ENCODE results near the gene KIAA1210. TPM values are rescaled to one million over a fixed set of nuclear protein-coding genes. Genes with fewer than 3 reads are reported as not detected.
A peak's percentile ranks its signal among the peaks of the same experiment; 100 is the strongest.

KIAA1210 gene
- total RNA-seq, 1 donor from 2014 or later: not detected

GRCh38 chrX:119145241-119145653 is 17.6 kb upstream of the KIAA1210 start:
- Mint-ChIP-seq H3K36me3 (ENCODE audit: insufficient read depth) (no peaks in the 10 kb centered on the region), H3K27me3 (no peaks in the 10 kb centered on the region), H3K27ac (no peak overlapping the region), H3K4me1 (ENCODE audit: low read depth) (peaks cover 5% of the 10 kb centered on the region), H3K9me3 (ENCODE audit: low read depth) (peaks cover 19% of the 10 kb centered on the region), H3K4me3 (ENCODE audit: low read depth) (no peak overlapping the region)
- peak; percentile 28 for TF ChIP-seq CTCF (IDR thresholded peaks at IDR 0.05; ENCODE audit: unreplicated experiment)
- no peak for DNase-seq (ENCODE audit: low spot score, unreplicated experiment)

GRCh38 chrX:119134466-119134865 is 6.9 kb upstream of the KIAA1210 start:
- Mint-ChIP-seq H3K36me3 (ENCODE audit: insufficient read depth) (no peaks in the 10 kb centered on the region), H3K9me3 (ENCODE audit: low read depth) (peaks cover 18% of the 10 kb centered on the region), H3K27me3 (no peaks in the 10 kb centered on the region), H3K27ac (no peak overlapping the region), H3K4me3 (ENCODE audit: low read depth) (no peak overlapping the region), H3K4me1 (ENCODE audit: low read depth) (no peaks in the 10 kb centered on the region)
- TF ChIP-seq CTCF (IDR thresholded peaks at IDR 0.05; ENCODE audit: unreplicated experiment): no peak
- no peak for DNase-seq (ENCODE audit: low spot score, unreplicated experiment)

GRCh38 chrX:119132961-119133360 is 5.3 kb upstream of the KIAA1210 start:
- no peak for TF ChIP-seq CTCF (IDR thresholded peaks at IDR 0.05; ENCODE audit: unreplicated experiment)
- H3K36me3 Mint-ChIP-seq (ENCODE audit: insufficient read depth): no peaks in the 10 kb centered on the region
- peaks cover 18% of the 10 kb centered on the region for H3K9me3 Mint-ChIP-seq (ENCODE audit: low read depth)

GRCh38 chrX:119132316-119132715 is 4.7 kb upstream of the KIAA1210 start:
- no peaks in the 10 kb centered on the region for H3K27me3 Mint-ChIP-seq
- H3K9me3 Mint-ChIP-seq (ENCODE audit: low read depth): peaks cover 19% of the 10 kb centered on the region
- TF ChIP-seq CTCF (IDR thresholded peaks at IDR 0.05; ENCODE audit: unreplicated experiment): no peak
- H3K36me3 Mint-ChIP-seq (ENCODE audit: insufficient read depth): no peaks in the 10 kb centered on the region
- no peak for DNase-seq (ENCODE audit: low spot score, unreplicated experiment)
- H3K4me3 Mint-ChIP-seq (ENCODE audit: low read depth): no peak overlapping the region
- no peaks in the 10 kb centered on the region for H3K4me1 Mint-ChIP-seq (ENCODE audit: low read depth)
- H3K27ac Mint-ChIP-seq: no peak overlapping the region

More at GRCh38 chrX:119132961-119133360, 5.3 kb upstream of the KIAA1210 start:
- Mint-ChIP-seq H3K4me3 (ENCODE audit: low read depth) (no peak overlapping the region), H3K27ac (no peak overlapping the region), H3K27me3 (no peaks in the 10 kb centered on the region), H3K4me1 (ENCODE audit: low read depth) (no peaks in the 10 kb centered on the region)
- no peak for DNase-seq (ENCODE audit: low spot score, unreplicated experiment)

- Mint-ChIP-seq H3K4me3 (ENCODE audit: low read depth) (no peak overlapping the region), H3K9me3 (ENCODE audit: low read depth) (peaks cover 17% of the 10 kb centered on the region), H3K36me3 (ENCODE audit: insufficient read depth) (no peaks in the 10 kb centered on the region), H3K27ac (no peak overlapping the region), H3K27me3 (no peaks in the 10 kb centered on the region), H3K4me1 (ENCODE audit: low read depth) (no peaks in the 10 kb centered on the region)
- no peak for TF ChIP-seq CTCF (IDR thresholded peaks at IDR 0.05; ENCODE audit: unreplicated experiment)
- DNase-seq (ENCODE audit: low spot score, unreplicated experiment): no peak
Observed at GRCh38 chrX:119130911-119131310, 3.3 kb upstream of the KIAA1210 start.

All from progenitor cell of endocrine pancreas (in vitro differentiated cells).